HCT116 (cell line): ENCODE results near the gene NSD2. TPM values are rescaled to one million over a fixed set of nuclear protein-coding genes. Genes with fewer than 3 reads are reported as not detected.

Experiments used
- ATAC-seq: fragments of 200-7000 bp; cut with Tn5 transposase; 2 replicates; pipeline ENCODE4 v1.9.1; 2020; ENCODE audit warnings: mild to moderate bottlenecking, moderate library complexity
- BruUV-seq: library from RNA; stranded (reverse); fragments of 400-500 nt; replicated peaks from 2 replicates; lab custom pipeline; 2021; lab: Mats Ljungman, UMichigan
- CTCF ChIA-PET: fragments of 300-600 bp; sonication (Branson Sonifier 250); formaldehyde crosslinking; loops from one replicate; lab custom pipeline; 2021; ENCODE audit warnings: antibody characterized with exemption; lab: Charles Lee
- POLR2A ChIA-PET: fragments of 300-600, 350-600 bp; sonication (Branson Sonifier 250); formaldehyde crosslinking; loops from one replicate; lab custom pipeline; 2021; ENCODE audit warnings: antibody characterized with exemption; lab: Charles Lee
- RAD21 ChIA-PET, 2 experiments: fragments of 300-600 bp; sonication (Branson Sonifier 250); formaldehyde crosslinking; loops; one replicate each; lab custom pipeline; 2023; ENCODE audit warnings: low total read pairs in 2 of 2; ENCODE audit not compliant: uncharacterized antibody in 2 of 2, unreplicated experiment in 2 of 2, low non-redundant PET in 1 of 2; lab: Charles Lee
- DNase-seq: peaks from one replicate; pipeline ENCODE4 v3.0.0-alpha.2; 2010; ENCODE audit warnings: low read depth, low spot score
- H2AFZ ChIP-seq: fragments of 200-600 bp; shearing (Covaris generic), sonication (generic); 2 replicates; pipeline ENCODE4 v1.6.1; 2017; ENCODE audit warnings: low read depth, mixed run types, mixed read lengths, antibody characterized with exemption, low read length; ENCODE audit not compliant: poor library complexity, severe bottlenecking
- H3K27ac ChIP-seq: 2 replicates; pipeline ENCODE4 v1.5.1; 2012; ENCODE audit warnings: low read depth, low read length
- H3K27me3 ChIP-seq: fragments of 200-600 bp; sonication (generic); 2 replicates; pipeline ENCODE4 v1.6.1; 2016; ENCODE audit warnings: mixed run types, low read length, mixed read lengths; ENCODE audit not compliant: insufficient read depth
- H3K36me3 ChIP-seq, 2 experiments: fragments of 200-500 bp in 1 of 2; fragments of 200-600 bp in 1 of 2; sonication (Bioruptor generic) in 1 of 2; sonication (generic) in 1 of 2; 2 replicates each; pipeline versions ENCODE4 v1.5.1 to v1.6.1; 2014 to 2016; ENCODE audit warnings: low read length in 2 of 2, inconsistent platforms in 1 of 2, mixed read lengths in 1 of 2, mixed run types in 1 of 2; ENCODE audit not compliant: insufficient read depth in 2 of 2, control insufficient read depth in 1 of 2
- H3K4me1 ChIP-seq, 2 experiments: fragments of 200-600 bp in 1 of 2; sonication (generic) in 1 of 2; 2 replicates each; pipeline versions ENCODE4 v1.5.1 to v1.6.1; 2012 to 2017; ENCODE audit warnings: low read length in 2 of 2, inconsistent platforms in 1 of 2, mild to moderate bottlenecking in 1 of 2, mixed read lengths in 1 of 2, mixed run types in 1 of 2, moderate library complexity in 1 of 2; ENCODE audit not compliant: insufficient read depth in 2 of 2, control insufficient read depth in 1 of 2
- H3K4me2 ChIP-seq: fragments of 200-600 bp; sonication (generic); 2 replicates; pipeline ENCODE4 v1.6.1; 2017; ENCODE audit warnings: mixed run types, low read length, mixed read lengths
- H3K4me3 ChIP-seq, 2 experiments: fragments of 200-600 bp in 1 of 2; sonication (generic) in 1 of 2; replicated peaks in 1 of 2; 2 replicates each; pipeline ENCODE4 v1.5.1; 2011 to 2016; ENCODE audit warnings: low read length in 2 of 2, control low read depth in 1 of 2, low read depth in 1 of 2, mild to moderate bottlenecking in 1 of 2, mixed read lengths in 1 of 2, mixed run types in 1 of 2
- H3K79me2 ChIP-seq: fragments of 200-600 bp; sonication (generic); 2 replicates; pipeline ENCODE4 v1.6.1; 2017; ENCODE audit warnings: mild to moderate bottlenecking, mixed run types, low read length, moderate library complexity, mixed read lengths; ENCODE audit not compliant: insufficient read depth
- H3K9ac ChIP-seq: fragments of 200-600 bp; sonication (generic); 2 replicates; pipeline ENCODE4 v1.6.1; 2016; ENCODE audit warnings: low read length, mixed read lengths
- H3K9me2 ChIP-seq: fragments of 200-600 bp; sonication (generic), shearing (Covaris generic); 2 replicates; pipeline ENCODE4 v1.6.1; 2017; ENCODE audit warnings: mixed run types, mild to moderate bottlenecking, moderate library complexity; ENCODE audit not compliant: insufficient read depth
- H3K9me3 ChIP-seq, 2 experiments: fragments of 200-500 bp in 1 of 2; fragments of 200-600 bp in 1 of 2; sonication (Bioruptor generic) in 1 of 2; sonication (generic) in 1 of 2; 2 replicates each; pipeline ENCODE4 v1.6.1; 2014 to 2017; ENCODE audit warnings: low read length in 2 of 2, mixed read lengths in 2 of 2, inconsistent platforms in 1 of 2, low read depth in 1 of 2, mild to moderate bottlenecking in 1 of 2, mixed run types in 1 of 2, moderate library complexity in 1 of 2; ENCODE audit not compliant: control insufficient read depth in 1 of 2, insufficient read depth in 1 of 2
- H4K20me1 ChIP-seq: fragments of 200-600 bp; sonication (generic), shearing (Covaris generic); 2 replicates; pipeline ENCODE4 v1.6.1; 2017; ENCODE audit warnings: mixed run types, mild to moderate bottlenecking, moderate library complexity; ENCODE audit not compliant: insufficient read depth
- CBX3 ChIP-seq: IDR thresholded peaks from 2 replicates; pipeline ENCODE4 v1.6.1; 2012; ENCODE audit warnings: low read depth
- FOSL1 ChIP-seq: IDR thresholded peaks from 2 replicates; pipeline ENCODE4 v1.6.1; 2012; ENCODE audit warnings: low read depth
- POLR2AphosphoS5 ChIP-seq: IDR thresholded peaks from 2 replicates; pipeline ENCODE4 v1.6.1; 2011; ENCODE audit warnings: mild to moderate bottlenecking, low read depth, low read length, moderate library complexity
- RAD21 ChIP-seq: IDR thresholded peaks from 2 replicates; pipeline ENCODE4 v1.6.1; 2012; ENCODE audit warnings: low read depth, mild to moderate bottlenecking
- intact Hi-C: fragments of 100-400 bp; cut with micrococcal nuclease; formaldehyde crosslinking; loops from 2 replicates; pipeline ENCODE4 v1.10.0; 2022
- total RNA-seq: library from RNA; stranded (reverse); gene quantifications from one replicate; pipeline ENCODE4 v1.2.1, GENCODE V29; 2021; ENCODE audit not compliant: unreplicated experiment
- TF ChIP-seq, protein P1 (sequence below): IDR thresholded peaks from 2 replicates; pipeline ENCODE4 v1.6.1; 2012; ENCODE audit warnings: low read depth
- TF ChIP-seq, protein P2 (sequence below): IDR thresholded peaks from 2 replicates; pipeline ENCODE4 v1.6.1; 2012

NSD2 gene
- total RNA-seq, 1 experiment from 2014 or later: 145 TPM

DNA sequence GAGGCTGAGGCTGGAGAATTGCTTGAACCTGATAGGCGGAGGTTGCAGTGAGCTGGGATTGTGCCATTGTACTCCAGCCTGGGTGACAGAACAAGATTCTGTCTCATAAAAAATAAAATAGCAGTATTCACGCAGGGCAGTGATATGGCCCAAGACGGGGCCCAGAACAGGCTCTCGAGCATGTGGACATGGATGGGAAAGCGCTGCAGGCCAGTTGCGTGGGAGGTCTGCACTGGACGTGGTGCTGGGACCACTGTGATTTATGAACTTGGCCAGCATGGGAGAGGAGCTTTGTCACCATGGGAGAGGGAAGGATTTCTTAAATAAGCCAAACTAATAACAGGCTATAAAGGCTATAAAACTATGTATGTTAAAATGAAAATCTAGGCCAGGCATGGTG, 51.6 kb downstream of the NSD2 start:
- H3K9ac ChIP-seq: no peak overlapping the region
- peaks cover 89% of the 10 kb centered on the region for H3K79me2 ChIP-seq
- TF ChIP-seq, protein P1, sequence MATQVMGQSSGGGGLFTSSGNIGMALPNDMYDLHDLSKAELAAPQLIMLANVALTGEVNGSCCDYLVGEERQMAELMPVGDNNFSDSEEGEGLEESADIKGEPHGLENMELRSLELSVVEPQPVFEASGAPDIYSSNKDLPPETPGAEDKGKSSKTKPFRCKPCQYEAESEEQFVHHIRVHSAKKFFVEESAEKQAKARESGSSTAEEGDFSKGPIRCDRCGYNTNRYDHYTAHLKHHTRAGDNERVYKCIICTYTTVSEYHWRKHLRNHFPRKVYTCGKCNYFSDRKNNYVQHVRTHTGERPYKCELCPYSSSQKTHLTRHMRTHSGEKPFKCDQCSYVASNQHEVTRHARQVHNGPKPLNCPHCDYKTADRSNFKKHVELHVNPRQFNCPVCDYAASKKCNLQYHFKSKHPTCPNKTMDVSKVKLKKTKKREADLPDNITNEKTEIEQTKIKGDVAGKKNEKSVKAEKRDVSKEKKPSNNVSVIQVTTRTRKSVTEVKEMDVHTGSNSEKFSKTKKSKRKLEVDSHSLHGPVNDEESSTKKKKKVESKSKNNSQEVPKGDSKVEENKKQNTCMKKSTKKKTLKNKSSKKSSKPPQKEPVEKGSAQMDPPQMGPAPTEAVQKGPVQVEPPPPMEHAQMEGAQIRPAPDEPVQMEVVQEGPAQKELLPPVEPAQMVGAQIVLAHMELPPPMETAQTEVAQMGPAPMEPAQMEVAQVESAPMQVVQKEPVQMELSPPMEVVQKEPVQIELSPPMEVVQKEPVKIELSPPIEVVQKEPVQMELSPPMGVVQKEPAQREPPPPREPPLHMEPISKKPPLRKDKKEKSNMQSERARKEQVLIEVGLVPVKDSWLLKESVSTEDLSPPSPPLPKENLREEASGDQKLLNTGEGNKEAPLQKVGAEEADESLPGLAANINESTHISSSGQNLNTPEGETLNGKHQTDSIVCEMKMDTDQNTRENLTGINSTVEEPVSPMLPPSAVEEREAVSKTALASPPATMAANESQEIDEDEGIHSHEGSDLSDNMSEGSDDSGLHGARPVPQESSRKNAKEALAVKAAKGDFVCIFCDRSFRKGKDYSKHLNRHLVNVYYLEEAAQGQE: no peak
- no peak for TF ChIP-seq CBX3

DNA sequence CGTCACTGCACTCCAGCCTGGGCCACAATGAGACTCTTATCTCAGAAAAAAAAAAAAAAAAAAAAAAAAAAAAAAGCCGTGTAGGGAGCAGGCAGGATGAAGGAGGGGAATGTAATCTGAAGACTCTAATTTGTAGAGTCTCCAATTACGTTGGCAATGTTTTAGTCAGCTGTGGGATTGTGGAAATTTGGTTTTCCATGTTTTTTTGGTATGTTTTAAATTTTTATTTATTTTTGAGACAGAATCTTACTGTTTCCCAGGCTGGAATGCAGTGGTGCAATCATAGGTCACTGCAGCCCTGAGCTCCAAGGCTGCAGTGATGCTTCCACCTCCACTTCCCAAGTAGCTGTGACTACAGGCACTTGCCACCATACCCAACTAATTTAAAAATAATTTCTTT, 56.5 kb downstream of the NSD2 start:
- Histone ChIP-seq H3K27ac (no peak overlapping the region), H3K9me3 (no peaks in the 10 kb centered on the region), H3K79me2 (peaks cover 75% of the 10 kb centered on the region), H3K4me2 (0 out of 2 replicates have a peak overlapping the region, but pooled peaks have one; percentile 26)
- intact Hi-C loops: no loop called here
- TF ChIP-seq RAD21: no peak
- no peak for TF ChIP-seq POLR2AphosphoS5
- TF ChIP-seq, protein P2, sequence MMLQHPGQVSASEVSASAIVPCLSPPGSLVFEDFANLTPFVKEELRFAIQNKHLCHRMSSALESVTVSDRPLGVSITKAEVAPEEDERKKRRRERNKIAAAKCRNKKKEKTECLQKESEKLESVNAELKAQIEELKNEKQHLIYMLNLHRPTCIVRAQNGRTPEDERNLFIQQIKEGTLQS: no peak
- no peak for TF ChIP-seq FOSL1
- TF ChIP-seq, all 23 proteins: peak for 0
- DNase-seq: no peak
- Histone ChIP-seq H3K4me3 (no peak overlapping the region), H3K36me3 (peaks cover 4 to 20% of the 10 kb centered on the region in 2 experiments; a peak in 3 of 4 replicates), H2AFZ (no peak overlapping the region), H3K9me2 (no peaks in the 10 kb centered on the region), H4K20me1 (peaks cover 7% of the 10 kb centered on the region; the same call in 1 of the 2 replicates), H3K4me1 (peaks cover 4 to 22% of the 10 kb centered on the region in 2 experiments; a peak in 2 of 4 replicates), H3K27me3 (no peaks in the 10 kb centered on the region), H3K9ac (no peak overlapping the region)
- CTCF ChIA-PET: no interaction called here
- ATAC-seq: no peak
- BruUV-seq: no TSS peak
- RAD21 ChIA-PET: interaction anchor here in 1 of 2 experiments (0.6 kb wide), 1 partner anchor 298 kb away, joined by 3 read pairs; no protein-coding TSS in a partner anchor
- POLR2A ChIA-PET: no interaction called here

More for the DNA sequence above, 51.6 kb downstream of the NSD2 start:
- Histone ChIP-seq H2AFZ (no peak overlapping the region), H3K27ac (no peak overlapping the region), H4K20me1 (peaks cover 6% of the 10 kb centered on the region; the same call in 1 of the 2 replicates), H3K9me2 (no peaks in the 10 kb centered on the region), H3K27me3 (no peaks in the 10 kb centered on the region), H3K4me2 (no peak overlapping the region), H3K36me3 (peaks cover 14 to 26% of the 10 kb centered on the region in 2 experiments; a peak in 3 of 4 replicates), H3K4me1 (peaks cover 0 to 22% of the 10 kb centered on the region in 2 experiments; a peak in 2 of 4 replicates), H3K9me3 (no peaks in the 10 kb centered on the region), H3K4me3 (no peak overlapping the region)
- RAD21 ChIA-PET: no interaction called here
- CTCF ChIA-PET: interaction anchor here (1.6 kb wide), 1 partner anchor 24 kb away, joined by 3 read pairs; no protein-coding TSS in a partner anchor
- ATAC-seq (no peak), DNase-seq (no peak)
- BruUV-seq: no TSS peak
- intact Hi-C loops: no loop called here
- POLR2A ChIA-PET: no interaction called here
